Testis (tissue), 3 donors: ENCODE data around the gene TCF7L2. TPM values are rescaled to one million over a fixed set of nuclear protein-coding genes. Genes with fewer than 3 reads are reported as not detected.
A peak's percentile ranks its signal among the peaks of the same experiment; 100 is the strongest.

Experiments used
- DNase-seq: peaks from one replicate; pipeline ENCODE4 v3.0.0-alpha.2; 2019
- H3K27ac ChIP-seq, 2 donors: fragments of 200-600 bp; sonication (generic); one replicate each; pipeline ENCODE4 v1.5.1; 2019
- H3K27me3 ChIP-seq: fragments of 200-600 bp; sonication (generic); one replicate; pipeline ENCODE4 v1.5.1; 2019
- H3K36me3 ChIP-seq: fragments of 200-600 bp; sonication (generic); one replicate; pipeline ENCODE4 v1.5.1; 2017; ENCODE audit warnings: low read depth; ENCODE audit errors: missing control alignments
- H3K4me1 ChIP-seq: fragments of 200-600 bp; sonication (generic); one replicate; pipeline ENCODE4 v1.5.1; 2019
- H3K4me3 ChIP-seq, 2 donors: fragments of 200-600 bp; sonication (generic); one replicate each; pipeline ENCODE4 v1.5.1; 2017 to 2019
- H3K9me3 ChIP-seq: fragments of 200-600 bp; sonication (generic); one replicate; pipeline ENCODE4 v1.5.1; 2017
- CTCF ChIP-seq, 3 experiments: fragments of 450-650 bp in 2 of 3; fragments of 200-600 bp in 1 of 3; sonication (generic) in 1 of 3; IDR thresholded peaks; one replicate each; pipeline ENCODE4 v1.5.1; 2016 to 2019; ENCODE audit warnings: antibody characterized with exemption in 3 of 3, mild to moderate bottlenecking in 2 of 3, moderate library complexity in 1 of 3
- POLR2A ChIP-seq: fragments of 450-650 bp; IDR thresholded peaks from one replicate; pipeline ENCODE4 v1.6.1; 2017; ENCODE audit warnings: antibody characterized with exemption, mild to moderate bottlenecking, moderate library complexity
- WGBS, 2 donors: methylation state at CpG; one replicate each; pipeline ENCODE4 v1.1.5; 2018; 5-methylcytosine and 5-hydroxymethylcytosine counted together
- intact Hi-C: fragments of 100-400 bp; cut with DNase I; formaldehyde crosslinking; loops from one replicate; pipeline ENCODE4 v1.15.1; 2023; ENCODE audit warnings: low total_unique reads
- polyA plus RNA-seq: library from polyadenylated mRNA; stranded (reverse); fragments of 350-450 nt; fragmentation: Illumina TruSeq; extraction: RNeasy Lipid Tissue Mini Kit (QIAGEN cat#74804); gene quantifications from one replicate; pipeline ENCODE4 v1.2.3, GENCODE V29; 2014; ENCODE audit warnings: low read depth, low replicate concordance; ENCODE audit not compliant: insufficient read depth
- total RNA-seq, 2 donors: library from RNA; depleted of rRNA; stranded (reverse); fragments of >200 nt; gene quantifications; one replicate each; pipeline ENCODE4 v1.2.3, GENCODE V29; 2016

Gene TCF7L2
- total and polyA plus RNA-seq, 3 donors from 2014 or later: 18.5 to 25.4 (median 23.3) TPM

DNA sequence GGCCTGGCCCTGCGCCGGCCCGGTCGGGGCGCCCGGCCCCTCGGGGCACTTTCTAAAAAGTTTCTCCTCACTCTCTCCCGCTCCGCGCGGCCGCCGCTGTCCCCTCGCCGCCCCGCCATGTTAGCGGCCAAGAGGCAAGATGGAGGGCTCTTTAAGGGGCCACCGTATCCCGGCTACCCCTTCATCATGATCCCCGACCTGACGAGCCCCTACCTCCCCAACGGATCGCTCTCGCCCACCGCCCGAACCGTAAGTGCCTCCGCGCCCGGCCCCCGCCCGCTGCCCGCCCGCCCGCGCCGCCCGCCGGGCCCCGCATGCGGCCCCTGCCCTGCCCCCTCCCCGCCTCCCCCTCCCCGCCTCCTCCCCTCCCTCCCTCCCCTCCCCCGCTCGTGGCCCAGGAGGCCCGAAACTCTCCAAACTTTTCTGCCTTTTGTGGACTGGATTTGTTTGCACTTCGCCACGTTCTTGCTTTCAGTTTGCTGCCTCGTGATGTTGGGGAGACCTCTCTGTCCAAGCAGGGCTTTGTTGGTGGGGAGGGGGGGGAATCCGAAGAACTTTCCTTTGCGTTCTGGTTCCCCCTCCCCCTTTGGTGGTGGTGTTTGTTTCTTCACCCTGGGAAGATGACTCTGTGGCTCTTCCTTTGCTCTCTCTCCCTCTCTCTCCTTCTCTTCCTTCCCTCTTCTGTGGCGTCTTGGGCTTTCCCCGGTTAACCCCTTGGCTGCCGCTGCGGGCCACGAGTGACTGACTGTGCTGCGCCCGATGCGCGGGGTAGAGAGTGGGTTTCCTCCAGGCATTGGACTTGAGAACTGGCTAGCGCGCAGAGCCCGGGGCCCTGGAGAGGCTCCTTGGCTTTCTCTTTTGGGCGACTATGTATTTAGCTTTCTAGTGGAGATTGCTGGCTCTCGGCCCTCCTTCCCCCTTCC, 1.6 kb downstream of the TCF7L2 start:
- H3K27ac ChIP-seq: peak overlapping the region; percentile 95 to 96
- intact Hi-C loops: no loop called here
- peak; percentile 64 for DNase-seq
- no peaks in the 10 kb centered on the region for H3K9me3 ChIP-seq
- peaks cover 34% of the 10 kb centered on the region for H3K4me1 ChIP-seq
- H3K36me3 ChIP-seq: no peaks in the 10 kb centered on the region
- peak overlapping the region; percentile 68 to 81 for H3K4me3 ChIP-seq
- no peak for TF ChIP-seq CTCF (IDR thresholded peaks at IDR 0.05)
- WGBS, 2 donors: 1 to 2% methylated on average over 48 to 57 of the region's 65 CpGs
- no peaks in the 10 kb centered on the region for H3K27me3 ChIP-seq

DNA sequence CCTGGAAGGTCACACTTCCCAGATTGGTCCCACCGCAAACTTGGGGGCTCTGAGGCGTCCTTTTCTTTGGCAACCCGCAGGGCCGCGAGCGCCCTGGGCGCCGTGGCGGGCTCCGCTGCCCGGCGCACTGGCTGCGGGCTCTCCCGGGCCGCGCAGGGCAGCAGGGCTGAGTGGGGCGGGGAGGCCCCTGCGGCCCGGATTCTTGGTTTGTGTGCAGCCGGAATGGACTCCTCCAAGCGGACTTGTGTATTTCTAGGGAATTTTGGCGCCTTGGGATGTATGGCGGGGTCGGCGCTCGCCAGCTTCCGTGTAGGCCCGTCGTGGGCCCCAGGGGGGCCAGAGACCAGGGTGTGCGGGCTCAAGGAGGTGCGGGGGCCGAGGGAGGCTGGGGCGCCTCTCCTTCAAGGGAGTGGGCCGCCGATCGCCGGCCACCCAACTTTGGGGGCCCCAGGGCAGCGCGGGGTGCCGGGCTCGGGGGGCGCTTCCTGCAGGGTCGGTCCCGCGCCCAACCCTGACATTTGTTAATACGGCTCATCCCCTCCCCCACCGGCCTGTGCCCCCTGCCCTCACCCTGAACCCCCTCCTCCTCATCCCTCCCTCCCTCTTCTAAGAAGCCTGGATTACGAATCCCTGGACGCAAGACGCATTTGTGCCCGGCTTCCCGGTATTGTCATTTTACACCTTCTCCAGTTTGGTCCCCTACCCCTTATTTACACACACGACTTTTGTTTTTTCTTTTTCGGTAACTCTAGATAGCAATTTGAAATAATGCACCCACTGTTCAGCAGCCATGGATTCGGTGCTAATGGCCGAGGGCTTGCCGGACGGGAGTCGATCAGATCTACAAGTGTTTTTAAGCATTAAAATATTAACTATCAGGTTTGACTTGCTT, 2.5 kb downstream of the TCF7L2 start:
- H3K27ac ChIP-seq: peak overlapping the region; percentile 95 to 96
- intact Hi-C loops: no loop called here
- DNase-seq: peak; percentile 26
- H3K4me3 ChIP-seq: peak overlapping the region; percentile 68 to 81
- no peaks in the 10 kb centered on the region for H3K27me3 ChIP-seq
- 0 to 4% methylated on average over 19 to 35 of the region's 59 CpGs for WGBS, 2 donors
- H3K9me3 ChIP-seq: no peaks in the 10 kb centered on the region
- peaks cover 34% of the 10 kb centered on the region for H3K4me1 ChIP-seq
- H3K36me3 ChIP-seq: no peaks in the 10 kb centered on the region
- TF ChIP-seq CTCF (IDR thresholded peaks at IDR 0.05) (no peak), POLR2A (no peak)

GRCh38 chr10:112953174-112954159, 3.4 kb downstream of the TCF7L2 start:
- Histone ChIP-seq H3K36me3 (no peaks in the 10 kb centered on the region), H3K9me3 (no peaks in the 10 kb centered on the region), H3K27me3 (no peaks in the 10 kb centered on the region), H3K4me1 (peaks cover 34% of the 10 kb centered on the region), H3K27ac (peak overlapping the region; percentile 95 to 96), H3K4me3 (peak overlapping the region; percentile 68 to 81)
- DNase-seq: peak; percentile 43
- TF ChIP-seq POLR2A (no peak), CTCF (IDR thresholded peaks at IDR 0.05) (no peak)
- intact Hi-C loops: no loop called here
- WGBS, 2 donors: 22 to 36% methylated on average over 21 to 26 of the region's 26 CpGs

- Histone ChIP-seq H3K27ac (peak overlapping the region in 1 of 2 donors; percentile 36), H3K27me3 (no peaks in the 10 kb centered on the region), H3K4me1 (peaks cover 29% of the 10 kb centered on the region), H3K36me3 (no peaks in the 10 kb centered on the region), H3K4me3 (no peak overlapping the region), H3K9me3 (no peaks in the 10 kb centered on the region)
- no peak for TF ChIP-seq CTCF (IDR thresholded peaks at IDR 0.05)
- TF ChIP-seq POLR2A: no peak
- no peak for DNase-seq
- intact Hi-C loops: no loop called here
- 43 to 48% methylated on average over 7 of the region's 7 CpGs for WGBS, 2 donors
These were observed 5.0 kb downstream of the TCF7L2 start for GRCh38 chr10:112954974-112955581.
